AG10803 (cell line): ENCODE measurements around the gene SMURF2.

Source experiments
- DNase-seq: peaks from one replicate; pipeline ENCODE4 v3.0.0; 2010; ENCODE audit warnings: low read depth
- H3K4me3 ChIP-seq: 2 replicates; pipeline ENCODE4 v1.5.1; 2011; ENCODE audit warnings: mild to moderate bottlenecking, low read length, control low read depth
- TF ChIP-seq, protein P1 (sequence below): conservative IDR thresholded peaks from 2 replicates; pipeline ENCODE4 v1.5.1; 2011; ENCODE audit warnings: mild to moderate bottlenecking, low read length, control low read depth, inconsistent platforms

Gene SMURF2

DNA sequence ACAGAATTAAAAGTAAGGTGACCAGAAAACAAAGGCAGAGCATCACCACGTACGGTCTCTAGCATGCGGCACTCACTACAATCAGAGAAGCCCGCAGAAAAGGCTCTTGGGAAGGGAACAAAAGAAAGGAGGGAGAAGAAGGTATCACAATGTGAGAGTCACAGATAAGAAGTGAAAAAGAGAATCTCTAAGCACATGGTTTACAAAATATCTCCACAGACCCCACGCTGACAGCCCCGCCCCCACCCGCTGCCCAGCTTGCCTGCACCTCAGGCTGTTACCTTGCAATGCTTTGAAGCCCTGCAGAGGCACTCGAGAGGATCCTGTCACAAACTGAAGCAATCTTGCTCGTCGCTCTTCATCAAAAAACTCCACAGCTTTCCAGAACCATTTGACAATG is 114.8 kb downstream of the SMURF2 start:
- TF ChIP-seq, protein P1, sequence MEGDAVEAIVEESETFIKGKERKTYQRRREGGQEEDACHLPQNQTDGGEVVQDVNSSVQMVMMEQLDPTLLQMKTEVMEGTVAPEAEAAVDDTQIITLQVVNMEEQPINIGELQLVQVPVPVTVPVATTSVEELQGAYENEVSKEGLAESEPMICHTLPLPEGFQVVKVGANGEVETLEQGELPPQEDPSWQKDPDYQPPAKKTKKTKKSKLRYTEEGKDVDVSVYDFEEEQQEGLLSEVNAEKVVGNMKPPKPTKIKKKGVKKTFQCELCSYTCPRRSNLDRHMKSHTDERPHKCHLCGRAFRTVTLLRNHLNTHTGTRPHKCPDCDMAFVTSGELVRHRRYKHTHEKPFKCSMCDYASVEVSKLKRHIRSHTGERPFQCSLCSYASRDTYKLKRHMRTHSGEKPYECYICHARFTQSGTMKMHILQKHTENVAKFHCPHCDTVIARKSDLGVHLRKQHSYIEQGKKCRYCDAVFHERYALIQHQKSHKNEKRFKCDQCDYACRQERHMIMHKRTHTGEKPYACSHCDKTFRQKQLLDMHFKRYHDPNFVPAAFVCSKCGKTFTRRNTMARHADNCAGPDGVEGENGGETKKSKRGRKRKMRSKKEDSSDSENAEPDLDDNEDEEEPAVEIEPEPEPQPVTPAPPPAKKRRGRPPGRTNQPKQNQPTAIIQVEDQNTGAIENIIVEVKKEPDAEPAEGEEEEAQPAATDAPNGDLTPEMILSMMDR, result no peak
- DNase-seq, result no peak
- no peak overlapping the region for H3K4me3 ChIP-seq

DNA sequence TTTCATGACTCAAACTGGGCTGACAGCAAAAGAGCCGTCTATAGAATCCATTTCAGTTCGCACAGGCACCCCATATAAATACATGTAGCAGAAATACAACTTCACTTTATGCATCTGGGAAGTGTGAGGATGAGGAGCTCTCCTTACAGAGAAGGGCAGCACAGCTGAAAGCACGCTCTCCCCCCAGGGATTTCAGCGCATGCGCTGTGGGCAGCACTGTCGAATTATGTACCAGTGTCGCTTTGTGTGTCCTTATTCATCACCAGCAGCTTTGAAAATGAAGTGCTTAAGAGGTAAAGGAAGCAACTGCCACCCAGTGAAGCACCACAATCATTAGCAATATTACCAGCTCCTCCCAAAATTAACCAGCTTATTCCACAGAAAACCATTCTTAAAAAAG is 115.4 kb downstream of the SMURF2 start:
- TF ChIP-seq, protein P1, result no peak
- no peak for DNase-seq
- H3K4me3 ChIP-seq, result no peak overlapping the region

DNA sequence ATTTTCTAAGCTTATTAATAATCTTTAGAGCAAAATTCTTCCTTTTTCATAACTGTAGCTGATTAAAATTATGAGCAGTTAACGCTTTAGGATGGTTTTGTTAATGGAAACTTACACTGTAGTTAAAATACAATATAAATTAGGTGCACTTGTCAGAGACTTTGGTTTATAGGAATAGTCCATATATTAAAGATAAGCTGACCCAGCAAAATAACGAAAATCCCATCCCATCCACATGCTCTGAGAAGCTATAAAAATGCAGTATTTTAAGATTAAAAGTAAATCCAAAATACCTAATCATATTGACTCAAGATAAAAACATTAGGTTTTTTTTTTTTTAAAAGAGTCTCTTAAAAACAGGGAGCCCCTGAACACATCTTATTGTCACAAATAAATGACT is 117.4 kb downstream of the SMURF2 start:
- DNase-seq, result no peak
- TF ChIP-seq, protein P1, result no peak
- H3K4me3 ChIP-seq, result no peak overlapping the region

DNA sequence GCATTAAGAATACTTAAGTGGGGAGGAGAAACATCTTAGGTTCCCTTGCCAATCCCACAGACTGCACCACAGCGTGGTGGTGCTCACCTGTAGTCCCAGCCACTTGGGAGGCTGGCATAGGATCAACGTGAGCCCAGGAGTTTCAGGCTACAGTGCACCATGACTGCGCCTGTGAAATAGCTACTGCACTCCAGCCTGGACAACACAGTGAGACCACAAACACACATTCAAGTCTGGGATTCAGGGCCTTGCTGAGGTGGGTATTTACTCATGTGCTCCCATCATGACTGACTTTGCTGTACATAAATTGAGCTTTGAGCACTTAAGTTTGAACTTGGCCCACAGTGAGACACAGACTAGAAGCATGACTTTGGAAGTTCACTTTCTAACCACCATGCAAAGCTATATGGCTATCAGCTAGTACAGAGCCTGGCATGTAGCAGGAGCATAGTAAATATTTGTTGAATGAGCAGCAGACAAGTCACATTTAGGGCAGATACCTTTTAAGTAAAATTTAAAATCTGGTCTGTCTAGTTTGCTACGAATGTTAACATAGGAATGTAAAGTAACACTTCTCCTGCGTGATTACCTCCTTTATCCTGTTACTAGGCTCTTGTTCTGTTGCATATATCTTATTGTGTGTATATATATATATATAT is 121.9 kb downstream of the SMURF2 start:
- no peak overlapping the region for H3K4me3 ChIP-seq
- TF ChIP-seq, protein P1, result no peak
- no peak for DNase-seq

DNA sequence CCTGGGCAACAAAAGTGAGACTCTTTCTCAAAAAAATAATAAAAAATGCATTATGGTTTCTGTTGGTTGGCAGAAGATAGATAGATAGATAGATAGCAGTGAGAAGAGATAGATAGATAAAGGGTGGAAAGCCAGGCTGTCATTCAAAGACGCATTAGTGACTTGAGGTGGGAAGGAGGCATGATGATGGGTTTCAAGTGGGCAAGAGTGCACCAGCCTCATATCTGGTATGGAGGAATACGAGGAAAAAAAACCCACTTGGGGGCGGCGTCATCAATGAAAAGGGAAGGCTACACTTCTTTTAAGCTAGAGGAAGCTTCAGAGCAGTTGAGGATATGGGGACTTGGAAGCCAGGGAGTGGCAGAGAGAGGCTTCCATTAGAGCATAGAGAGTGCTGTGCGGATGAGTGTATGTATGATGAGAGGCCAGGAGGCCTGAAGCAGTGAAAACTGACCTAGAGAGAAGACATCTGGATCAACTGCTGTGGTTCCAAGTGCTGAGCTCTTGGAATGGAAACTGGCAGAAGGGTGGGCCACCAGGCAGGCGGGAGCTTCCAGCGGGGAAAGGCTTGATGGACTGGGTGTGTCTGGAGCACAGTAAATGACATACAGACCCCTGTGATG is 123.5 kb downstream of the SMURF2 start:
- no peak overlapping the region for H3K4me3 ChIP-seq
- no peak for DNase-seq
- TF ChIP-seq, protein P1, result no peak

DNA sequence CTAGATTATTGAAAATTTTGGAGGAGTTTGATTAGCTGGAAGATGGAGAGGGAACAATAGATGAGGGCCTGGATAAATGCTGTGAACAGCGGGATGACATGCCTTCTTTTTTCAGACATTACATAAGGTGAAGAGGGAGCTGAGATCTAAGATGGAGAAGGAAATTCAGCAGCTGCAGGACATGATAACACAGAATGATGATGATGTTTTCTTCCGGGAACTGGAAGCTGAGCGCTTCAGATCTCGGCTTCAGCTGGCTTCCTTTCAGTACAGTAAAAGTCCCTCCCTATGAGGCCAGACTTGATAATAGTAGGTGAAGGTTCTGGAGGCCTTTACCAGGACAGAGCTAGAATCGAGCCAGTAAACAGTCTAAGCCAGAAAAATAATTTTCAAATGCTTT is 124.6 kb downstream of the SMURF2 start:
- TF ChIP-seq, protein P1, result no peak
- no peak for DNase-seq
- no peak overlapping the region for H3K4me3 ChIP-seq

DNA sequence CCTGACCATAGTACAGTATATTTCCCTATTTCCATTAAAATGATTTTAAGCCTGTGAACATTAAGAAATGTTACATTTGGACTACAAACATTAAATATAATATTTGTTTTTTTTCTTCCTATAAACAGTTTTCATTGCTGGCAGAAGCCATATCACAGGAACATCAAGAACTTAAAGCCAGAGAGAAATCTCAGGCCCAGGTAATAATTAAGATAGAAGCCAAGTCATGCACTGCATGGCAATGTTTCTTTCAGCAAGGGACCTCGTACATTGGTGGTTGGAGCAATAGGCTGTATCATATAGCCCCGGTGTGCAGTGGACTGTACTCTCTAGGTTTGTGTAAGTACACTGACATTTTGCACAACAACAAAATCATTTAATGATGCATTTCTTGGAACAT is 125.2 kb downstream of the SMURF2 start:
- H3K4me3 ChIP-seq, result no peak overlapping the region
- no peak for DNase-seq
- TF ChIP-seq, protein P1, result no peak
